ENCODE data around the gene BACE2. TPM values are rescaled to one million over a fixed set of nuclear protein-coding genes. Genes with fewer than 3 reads are reported as not detected.

BACE2 gene
- total and polyA plus RNA-seq, 2 of the 4 experiments (the other 2 are of a cell fraction): 17.0 to 35.5 TPM

DNA sequence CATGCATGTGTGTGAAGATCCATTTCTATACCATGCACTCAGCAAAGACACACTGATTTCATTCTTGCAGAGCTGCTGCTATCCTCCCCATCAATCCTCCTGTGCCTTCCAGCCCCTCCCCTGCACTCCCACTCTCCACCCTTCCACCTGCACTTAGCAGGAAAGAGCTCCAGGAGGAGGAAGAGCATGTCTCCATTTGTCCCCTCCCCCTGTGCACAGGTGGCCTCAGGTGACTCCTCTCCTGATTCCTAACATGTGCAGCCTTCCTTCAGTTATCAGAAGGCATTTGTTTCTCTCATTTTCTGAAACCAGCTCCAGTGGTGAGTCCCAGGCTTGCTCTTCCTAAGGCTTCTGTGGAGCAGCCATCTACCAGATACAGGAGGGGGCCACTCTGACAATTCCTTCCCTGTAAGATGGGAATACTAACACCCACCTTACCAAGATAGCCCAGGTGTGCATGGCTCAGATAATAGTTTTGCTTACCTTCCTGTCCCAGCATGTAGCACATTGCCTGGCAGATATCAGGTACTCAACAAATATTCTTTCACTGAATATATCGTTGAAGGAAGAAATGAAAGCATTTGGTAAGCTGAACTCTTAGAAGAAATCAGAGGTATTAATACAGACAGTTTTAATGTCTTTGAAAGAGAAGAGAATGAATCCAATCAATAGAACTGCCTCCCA, 126.7 kb downstream of the BACE2 start:
- Histone ChIP-seq H2AFZ (replicated peaks; ENCODE audit: low read length, poor library complexity) (no peak overlapping the region), H3K9me1 (ENCODE audit: insufficient read depth, low read length) (no peaks in the 10 kb centered on the region), H3K79me1 (ENCODE audit: low read depth in 1 of 2, low read length in 2 of 2) (no peaks in the 10 kb centered on the region), H3K56ac (ENCODE audit: extremely low read depth, insufficient read depth, low read length) (no peak overlapping the region), H3K27me3 (ENCODE audit: control insufficient read depth, insufficient read depth, low read length) (peaks cover 8% of the 10 kb centered on the region), H2AK5ac (ENCODE audit: low read depth, low read length) (no peak overlapping the region), H3K36me3 (ENCODE audit: control insufficient read depth, insufficient read depth, low read length) (no peaks in the 10 kb centered on the region), H2BK20ac (ENCODE audit: low read depth, low read length) (no peak overlapping the region), H3K9ac (ENCODE audit: low read depth, low read length) (no peak overlapping the region), H3K4me3 (ENCODE audit: insufficient read depth, low read depth, low read length) (no peak overlapping the region), H3K4ac (ENCODE audit: low read depth, low read length) (no peak overlapping the region), H3K27ac (ENCODE audit: insufficient read depth, low read length) (no peak overlapping the region), H4K8ac (ENCODE audit: low read depth in 2 of 2, low read length in 2 of 2) (no peak overlapping the region), H2BK15ac (ENCODE audit: low read depth, low read length) (no peak overlapping the region), H3K23ac (ENCODE audit: low read depth, low read length) (no peak overlapping the region), H4K20me1 (ENCODE audit: insufficient read depth, low read length) (no peaks in the 10 kb centered on the region), H2BK5ac (ENCODE audit: low read depth, low read length, poor library complexity, severe bottlenecking) (no peak overlapping the region), H3K4me2 (ENCODE audit: low read depth, low read length) (no peak overlapping the region), H4K91ac (ENCODE audit: insufficient read depth, low read depth, low read length) (no peak overlapping the region), H2AK9ac (replicated peaks; ENCODE audit: low read depth, low read length, poor library complexity) (no peak overlapping the region), H4K5ac (ENCODE audit: low read depth, low read length) (no peak overlapping the region), H2BK120ac (ENCODE audit: low read depth, low read length) (no peak overlapping the region), H3K18ac (ENCODE audit: low read depth, low read length) (no peak overlapping the region), H3K4me1 (ENCODE audit: control insufficient read depth, insufficient read depth, low read length) (no peaks in the 10 kb centered on the region), H3K9me3 (ENCODE audit: control insufficient read depth, insufficient read depth, low read length) (no peaks in the 10 kb centered on the region), H3K14ac (replicated peaks; ENCODE audit: low read depth, low read length) (no peak overlapping the region)
- CTCF ChIA-PET: interaction anchor here (1.8 kb wide), 1 partner anchor 12 kb away, joined by 7 read pairs; no protein-coding TSS in a partner anchor
- TF ChIP-seq MAFK (IDR thresholded peaks at IDR 0.05; ENCODE audit: low read depth, low read length): no peak
- no peak for TF ChIP-seq CHD1 (IDR thresholded peaks at IDR 0.05; ENCODE audit: low read depth, low read length)
- TF ChIP-seq ELK1 (IDR thresholded peaks at IDR 0.05; ENCODE audit: borderline replicate concordance, low read depth, low read length): no peak
- TF ChIP-seq RAD21 (IDR thresholded peaks at IDR 0.05; ENCODE audit: low read length): no peak
- no peak for TF ChIP-seq POLR2A (IDR thresholded peaks at IDR 0.05; ENCODE audit: low read depth, low read length)
- TF ChIP-seq RCOR1 (IDR thresholded peaks at IDR 0.05; ENCODE audit: insufficient replicate concordance, low read length): no peak
- no peak for TF ChIP-seq NFE2L2 (IDR thresholded peaks at IDR 0.05; ENCODE audit: low read depth, low read length)
- no peak for TF ChIP-seq RFX5 (IDR thresholded peaks at IDR 0.05; ENCODE audit: low read depth, low read length)
- no peak for TF ChIP-seq CEBPB (IDR thresholded peaks at IDR 0.05; ENCODE audit: low read depth, low read length)
- no peak for TF ChIP-seq MXI1 (IDR thresholded peaks at IDR 0.05; ENCODE audit: borderline replicate concordance, low read depth, low read length)
- no peak for TF ChIP-seq MAZ (IDR thresholded peaks at IDR 0.05; ENCODE audit: borderline replicate concordance, low read depth, low read length)
- no peak for TF ChIP-seq CTCF (conservative IDR thresholded peaks at IDR 0.05; ENCODE audit: low read depth, low read length)
- TF ChIP-seq FOS (IDR thresholded peaks at IDR 0.05; ENCODE audit: low read depth, low read length): no peak
- WGBS, 2 experiments (ENCODE audit: extremely low coverage in 2 of 2, insufficient read length in 1 of 2): no CpG with 5 or more reads among the region's 1 CpG
- BruUV-seq (replicated peaks): no TSS peak
- no peak for DNase-seq
- POLR2A ChIA-PET (ENCODE audit: unreplicated experiment): no interaction called here
- in situ Hi-C loops (cut with MboI; ENCODE audit: low sequenced_read_pairs): loop anchor here (25.0 kb wide), 1 partner anchor 493 kb away; no protein-coding TSS in a partner anchor
- intact Hi-C loops (cut with micrococcal nuclease): no loop called here
- dilution Hi-C loops (cut with HindIII; ENCODE audit: low sequenced_read_pairs, unreplicated experiment): no loop called here
- no peak for ATAC-seq (ENCODE audit: low read depth)

Measured in IMR-90 (cell line).